Mucosa of descending colon (tissue), 3 donors: ENCODE measurements around the gene GABRR2. TPM values are rescaled to one million over a fixed set of nuclear protein-coding genes. Genes with fewer than 3 reads are reported as not detected.

Experiments
- ATAC-seq: fragments of 200-7000 bp; cut with Tn5 transposase; one replicate; pipeline ENCODE4 v1.9.1; 2020; ENCODE audit warnings: mild to moderate bottlenecking, moderate library complexity
- DNase-seq, 3 donors: peaks; one replicate each; pipeline ENCODE4 v3.0.0-alpha.2; 2020
- H3K36me3 ChIP-seq: fragments of 200-600 bp; one replicate; pipeline ENCODE4 v1.8.0; 2021; ENCODE audit warnings: low read depth, mild to moderate bottlenecking
- H3K4me1 ChIP-seq: fragments of 200-600 bp; one replicate; pipeline ENCODE4 v1.8.0; 2021; ENCODE audit warnings: low read depth, mild to moderate bottlenecking
- H3K4me3 ChIP-seq: fragments of 200-600 bp; one replicate; pipeline ENCODE4 v1.8.0; 2021; ENCODE audit warnings: mild to moderate bottlenecking
- H3K9me3 ChIP-seq: fragments of 200-600 bp; one replicate; pipeline ENCODE4 v1.8.0; 2021; ENCODE audit warnings: mild to moderate bottlenecking
- CTCF ChIP-seq: fragments of 200-600 bp; IDR thresholded peaks from one replicate; pipeline ENCODE4 v1.8.0; 2022; ENCODE audit warnings: antibody characterized with exemption, mild to moderate bottlenecking
- intact Hi-C, 2 donors: fragments of 100-400 bp; cut with DNase I in 1 of 2; cut with micrococcal nuclease in 1 of 2; formaldehyde crosslinking; loops; one replicate each; pipeline versions ENCODE4 v1.11.0 to v1.11.1; 2022; cut with DNase I, micrococcal nuclease
- total RNA-seq, 3 donors: library from RNA; stranded (reverse); fragmentation: NEBNext Ultra II Directional in 2 of 3; extraction: Animal tissue kit (Norgen Biotek cat#: 25700) in 2 of 3; gene quantifications; one replicate each; pipeline versions ENCODE4 v1.2.1 to v1.2.4, GENCODE V29; 2021 to 2023
- donor health status: DM: no; HTN: no; CAD: no; lungs with moderate emphysema.
- donor health status: DM: no; HTN: no; CAD: no.
- donor health status: DM: no; HTN: yes; CAD: no.

GABRR2 gene
- total RNA-seq, 3 donors from 2014 or later: 0.63 to 2.4 (median 0.72) TPM

- H3K36me3 ChIP-seq: no peaks in the 10 kb centered on the region
- TF ChIP-seq CTCF: no peak
- intact Hi-C loops: no loop called here
- ATAC-seq (peak; percentile 96), DNase-seq (peak; percentile 95 to 97 (median 96))
- H3K9me3 ChIP-seq: no peaks in the 10 kb centered on the region
- H3K4me3 ChIP-seq: peak within 1 kb of the TSS; percentile 83
- peaks cover 8% of the 10 kb centered on the region for H3K4me1 ChIP-seq
Measured at GRCh38 chr6:89352278-89353117, 37.4 kb upstream of the GABRR2 start, which contains the start of gene UBE2J1. Gene UBE2J1, minus strand, starts transcription at chr6:89352722. Its CDS starts 153 bp downstream, at chr6:89352569.

GRCh38 chr6:89351671-89352277 is 36.7 kb upstream of the GABRR2 start:
- DNase-seq: no peak
- intact Hi-C loops: no loop called here

GRCh38 chr6:89350281-89350966 is 35.3 kb upstream of the GABRR2 start:
- H3K4me1 ChIP-seq: peaks cover 8% of the 10 kb centered on the region
- no peak for TF ChIP-seq CTCF

More at GRCh38 chr6:89351671-89352277, 36.7 kb upstream of the GABRR2 start:
- Histone ChIP-seq H3K4me1 (peaks cover 8% of the 10 kb centered on the region), H3K4me3 (peak overlapping the region; percentile 83), H3K36me3 (no peaks in the 10 kb centered on the region), H3K9me3 (no peaks in the 10 kb centered on the region)
- peak; percentile 40 for ATAC-seq
- no peak for TF ChIP-seq CTCF

GRCh38 chr6:89348372-89348771 is 33.3 kb upstream of the GABRR2 start:
- Histone ChIP-seq H3K4me3 (no peak overlapping the region), H3K9me3 (no peaks in the 10 kb centered on the region), H3K4me1 (peaks cover 8% of the 10 kb centered on the region), H3K36me3 (no peaks in the 10 kb centered on the region)
- intact Hi-C loops: no loop called here
- DNase-seq: no peak
- TF ChIP-seq CTCF: no peak
- ATAC-seq: no peak

More at GRCh38 chr6:89350281-89350966, 35.3 kb upstream of the GABRR2 start:
- no peak for DNase-seq
- no peak overlapping the region for H3K4me3 ChIP-seq
- intact Hi-C loops: no loop called here
- H3K9me3 ChIP-seq: no peaks in the 10 kb centered on the region
- no peak for ATAC-seq
- H3K36me3 ChIP-seq: no peaks in the 10 kb centered on the region

GRCh38 chr6:89347825-89348224 is 32.7 kb upstream of the GABRR2 start:
- TF ChIP-seq CTCF: no peak
- intact Hi-C loops: no loop called here
- DNase-seq (no peak), ATAC-seq (no peak)
- peaks cover 8% of the 10 kb centered on the region for H3K4me1 ChIP-seq
- H3K4me3 ChIP-seq: no peak overlapping the region
- no peaks in the 10 kb centered on the region for H3K9me3 ChIP-seq
- H3K36me3 ChIP-seq: no peaks in the 10 kb centered on the region
